HUES48 (cell line): ENCODE data around the gene RNF150.

Experiments used
- H3K27ac ChIP-seq: one replicate; pipeline ENCODE4 v1.7.0; 2013; ENCODE audit warnings: low read depth, low read length, inconsistent platforms
- H3K27me3 ChIP-seq: 2 replicates; pipeline ENCODE4 v1.6.1; 2013; ENCODE audit warnings: mild to moderate bottlenecking, low read length; ENCODE audit not compliant: control insufficient read depth, insufficient read depth
- H3K36me3 ChIP-seq: 2 replicates; pipeline ENCODE4 v1.6.1; 2013; ENCODE audit warnings: low read length; ENCODE audit not compliant: control insufficient read depth, insufficient read depth
- H3K4me1 ChIP-seq: 2 replicates; pipeline ENCODE4 v1.6.1; 2013; ENCODE audit warnings: mild to moderate bottlenecking, low read length; ENCODE audit not compliant: control insufficient read depth, insufficient read depth
- H3K4me3 ChIP-seq: 2 replicates; pipeline ENCODE4 v1.5.1; 2013; ENCODE audit warnings: mild to moderate bottlenecking, low read depth, low read length
- H3K9ac ChIP-seq: 2 replicates; pipeline ENCODE4 v1.6.1; 2013; ENCODE audit warnings: mild to moderate bottlenecking, low read depth, low read length, moderate library complexity
- H3K9me3 ChIP-seq: 2 replicates; pipeline ENCODE4 v1.6.1; 2013; ENCODE audit warnings: low read length; ENCODE audit not compliant: control insufficient read depth, insufficient read depth

The RNF150 gene

GRCh38 chr4:141006242-141006802 is 126.9 kb downstream of the RNF150 start:
- Histone ChIP-seq H3K4me1 (no peaks in the 10 kb centered on the region), H3K9ac (no peak overlapping the region), H3K36me3 (no peaks in the 10 kb centered on the region), H3K27ac (no peak overlapping the region), H3K27me3 (no peaks in the 10 kb centered on the region), H3K4me3 (no peak overlapping the region), H3K9me3 (peaks cover 4% of the 10 kb centered on the region; the same call in 1 of the 2 replicates)

- peaks cover 4% of the 10 kb centered on the region; the same call in 1 of the 2 replicates for H3K9me3 ChIP-seq
- no peak overlapping the region for H3K4me3 ChIP-seq
- H3K9ac ChIP-seq = no peak overlapping the region
- no peaks in the 10 kb centered on the region for H3K36me3 ChIP-seq
- H3K27ac ChIP-seq = no peak overlapping the region
- no peaks in the 10 kb centered on the region for H3K4me1 ChIP-seq
- H3K27me3 ChIP-seq = no peaks in the 10 kb centered on the region
Observed at GRCh38 chr4:141004823-141005222, 128.4 kb downstream of the RNF150 start.

GRCh38 chr4:141003193-141003592 is 130.1 kb downstream of the RNF150 start:
- Histone ChIP-seq H3K36me3 (no peaks in the 10 kb centered on the region), H3K27ac (no peak overlapping the region), H3K27me3 (no peaks in the 10 kb centered on the region), H3K4me3 (no peak overlapping the region), H3K4me1 (no peaks in the 10 kb centered on the region), H3K9ac (no peak overlapping the region), H3K9me3 (no peaks in the 10 kb centered on the region)

- no peaks in the 10 kb centered on the region for H3K36me3 ChIP-seq
- H3K4me1 ChIP-seq = no peaks in the 10 kb centered on the region
- H3K4me3 ChIP-seq = no peak overlapping the region
- H3K9ac ChIP-seq = no peak overlapping the region
- H3K9me3 ChIP-seq = no peaks in the 10 kb centered on the region
- no peak overlapping the region for H3K27ac ChIP-seq
- no peaks in the 10 kb centered on the region for H3K27me3 ChIP-seq
Observed at GRCh38 chr4:141002323-141002805, 130.9 kb downstream of the RNF150 start.

GRCh38 chr4:140996766-140997165 is 136.5 kb downstream of the RNF150 start:
- Histone ChIP-seq H3K4me1 (no peaks in the 10 kb centered on the region), H3K27me3 (no peaks in the 10 kb centered on the region), H3K4me3 (no peak overlapping the region), H3K36me3 (no peaks in the 10 kb centered on the region), H3K9ac (no peak overlapping the region), H3K9me3 (no peaks in the 10 kb centered on the region), H3K27ac (no peak overlapping the region)

- Histone ChIP-seq H3K27me3 (no peaks in the 10 kb centered on the region), H3K36me3 (no peaks in the 10 kb centered on the region), H3K9ac (no peak overlapping the region), H3K4me3 (no peak overlapping the region), H3K4me1 (no peaks in the 10 kb centered on the region), H3K27ac (no peak overlapping the region), H3K9me3 (no peaks in the 10 kb centered on the region)
Observed at GRCh38 chr4:140995058-140995457, 138.2 kb downstream of the RNF150 start.

- H3K27me3 ChIP-seq = no peaks in the 10 kb centered on the region
- no peaks in the 10 kb centered on the region for H3K9me3 ChIP-seq
- no peaks in the 10 kb centered on the region for H3K4me1 ChIP-seq
- H3K9ac ChIP-seq = no peak overlapping the region
- no peaks in the 10 kb centered on the region for H3K36me3 ChIP-seq
- H3K27ac ChIP-seq = no peak overlapping the region
- no peak overlapping the region for H3K4me3 ChIP-seq
Observed at GRCh38 chr4:140994015-140994414, 139.3 kb downstream of the RNF150 start.

- H3K9ac ChIP-seq = no peak overlapping the region
- H3K27ac ChIP-seq = no peak overlapping the region
- no peaks in the 10 kb centered on the region for H3K27me3 ChIP-seq
- H3K4me1 ChIP-seq = no peaks in the 10 kb centered on the region
- H3K36me3 ChIP-seq = no peaks in the 10 kb centered on the region
- H3K4me3 ChIP-seq = no peak overlapping the region
- no peaks in the 10 kb centered on the region for H3K9me3 ChIP-seq
Observed at GRCh38 chr4:140993370-140993769, 139.9 kb downstream of the RNF150 start.

- H3K9ac ChIP-seq = no peak overlapping the region
- no peaks in the 10 kb centered on the region for H3K36me3 ChIP-seq
- no peak overlapping the region for H3K27ac ChIP-seq
- peaks cover 4% of the 10 kb centered on the region; the same call in 1 of the 2 replicates for H3K4me1 ChIP-seq
- H3K9me3 ChIP-seq = no peaks in the 10 kb centered on the region
- H3K27me3 ChIP-seq = no peaks in the 10 kb centered on the region
- H3K4me3 ChIP-seq = no peak overlapping the region
Observed at GRCh38 chr4:140989944-140990343, 143.3 kb downstream of the RNF150 start.

GRCh38 chr4:140986045-140986444 is 147.2 kb downstream of the RNF150 start:
- no peak overlapping the region for H3K9ac ChIP-seq
- H3K27me3 ChIP-seq = no peaks in the 10 kb centered on the region
- H3K9me3 ChIP-seq = no peaks in the 10 kb centered on the region
- no peak overlapping the region for H3K4me3 ChIP-seq
- H3K27ac ChIP-seq = no peak overlapping the region
- no peaks in the 10 kb centered on the region for H3K36me3 ChIP-seq
- H3K4me1 ChIP-seq = peaks cover 6% of the 10 kb centered on the region; the same call in 1 of the 2 replicates

- H3K9ac ChIP-seq = no peak overlapping the region
- no peak overlapping the region for H3K4me3 ChIP-seq
- H3K9me3 ChIP-seq = no peaks in the 10 kb centered on the region
- H3K4me1 ChIP-seq = peaks cover 6% of the 10 kb centered on the region; the same call in 1 of the 2 replicates
- no peaks in the 10 kb centered on the region for H3K27me3 ChIP-seq
- no peaks in the 10 kb centered on the region for H3K36me3 ChIP-seq
- H3K27ac ChIP-seq = no peak overlapping the region
Observed at GRCh38 chr4:140982613-140983340, 150.5 kb downstream of the RNF150 start.
